ENCODE data around the gene ITGBL1. TPM values are rescaled to one million over a fixed set of nuclear protein-coding genes. Genes with fewer than 3 reads are reported as not detected.

ITGBL1 gene
- total RNA-seq, 4 donors from 2014 or later = 0.27 to 2.6 (median 0.83) TPM; not detected in 1

- TF ChIP-seq POLR2A (IDR thresholded peaks at IDR 0.05) = no peak
- no peak for TF ChIP-seq CTCF (IDR thresholded peaks at IDR 0.05)
- Histone ChIP-seq H3K27me3 (no peaks in the 10 kb centered on the region), H3K36me3 (no peaks in the 10 kb centered on the region), H3K9me3 (no peaks in the 10 kb centered on the region), H3K4me3 (no peak overlapping the region), H3K4me1 (no peaks in the 10 kb centered on the region), H3K27ac (no peak overlapping the region)
- DNase-seq = no peak
These were observed 61.6 kb downstream of the ITGBL1 start for GRCh38 chr13:101514100-101514499.

GRCh38 chr13:101514695-101515275, 62.3 kb downstream of the ITGBL1 start:
- no peaks in the 10 kb centered on the region for H3K27me3 ChIP-seq
- no peak overlapping the region for H3K4me3 ChIP-seq
- peak in 1 of 3 donors; percentile 22 for DNase-seq
- no peaks in the 10 kb centered on the region for H3K4me1 ChIP-seq
- no peaks in the 10 kb centered on the region for H3K9me3 ChIP-seq
- H3K27ac ChIP-seq = no peak overlapping the region
- TF ChIP-seq CTCF (IDR thresholded peaks at IDR 0.05) = peak; percentile 17 to 53 (median 42)
- TF ChIP-seq POLR2A (IDR thresholded peaks at IDR 0.05) = no peak
- no peaks in the 10 kb centered on the region for H3K36me3 ChIP-seq

- no peaks in the 10 kb centered on the region for H3K27me3 ChIP-seq
- no peak overlapping the region for H3K27ac ChIP-seq
- no peaks in the 10 kb centered on the region for H3K36me3 ChIP-seq
- TF ChIP-seq POLR2A (IDR thresholded peaks at IDR 0.05) (no peak), CTCF (IDR thresholded peaks at IDR 0.05) (no peak)
- H3K4me1 ChIP-seq = no peaks in the 10 kb centered on the region
- no peak overlapping the region for H3K4me3 ChIP-seq
- no peak for DNase-seq
- H3K9me3 ChIP-seq = no peaks in the 10 kb centered on the region
These were observed 63.0 kb downstream of the ITGBL1 start for GRCh38 chr13:101515504-101515903.

- no peak for TF ChIP-seq POLR2A (IDR thresholded peaks at IDR 0.05)
- TF ChIP-seq CTCF (IDR thresholded peaks at IDR 0.05) = no peak
- Histone ChIP-seq H3K9me3 (no peaks in the 10 kb centered on the region), H3K27me3 (no peaks in the 10 kb centered on the region), H3K27ac (no peak overlapping the region), H3K4me1 (no peaks in the 10 kb centered on the region), H3K4me3 (no peak overlapping the region), H3K36me3 (no peaks in the 10 kb centered on the region)
- DNase-seq = no peak
These were observed 63.8 kb downstream of the ITGBL1 start for GRCh38 chr13:101516262-101516661.

- no peak for DNase-seq
These were observed 68.2 kb downstream of the ITGBL1 start for GRCh38 chr13:101520672-101521071.

More at GRCh38 chr13:101520672-101521071, 68.2 kb downstream of the ITGBL1 start:
- H3K4me3 ChIP-seq = no peak overlapping the region
- no peaks in the 10 kb centered on the region for H3K4me1 ChIP-seq
- no peaks in the 10 kb centered on the region for H3K9me3 ChIP-seq
- H3K27me3 ChIP-seq = no peaks in the 10 kb centered on the region
- H3K27ac ChIP-seq = no peak overlapping the region
- H3K36me3 ChIP-seq = no peaks in the 10 kb centered on the region
- TF ChIP-seq CTCF (IDR thresholded peaks at IDR 0.05) (no peak), POLR2A (IDR thresholded peaks at IDR 0.05) (no peak)

Data from Peyer's patch (tissue), 4 donors.